Panc1 (cell line): ENCODE measurements around the gene TTLL10. TPM values are rescaled to one million over a fixed set of nuclear protein-coding genes. Genes with fewer than 3 reads are reported as not detected.

Experiments
- ATAC-seq: fragments of 200-7000 bp; cut with Tn5 transposase; 2 replicates; pipeline ENCODE4 v1.9.1; 2020; ENCODE audit warnings: mild to moderate bottlenecking, moderate library complexity
- BruUV-seq: library from RNA; stranded (reverse); fragments of 400-500 nt; replicated peaks from 2 replicates; lab custom pipeline; 2021; lab: Mats Ljungman, UMichigan
- CTCF ChIA-PET: fragments of 300-600 bp; sonication (Branson Sonifier 250); formaldehyde crosslinking; loops from one replicate; lab custom pipeline; 2022; ENCODE audit warnings: antibody characterized with exemption; lab: Charles Lee
- POLR2A ChIA-PET: fragments of 300-600 bp; sonication (Branson Sonifier 250); formaldehyde crosslinking; loops from one replicate; lab custom pipeline; 2022; ENCODE audit warnings: antibody characterized with exemption; lab: Charles Lee
- DNase-seq: peaks from one replicate; pipeline ENCODE4 v3.0.0-alpha.2; 2010; ENCODE audit warnings: low read depth, low spot score
- H3K27ac ChIP-seq: 2 replicates; pipeline ENCODE4 v1.5.1; 2011; ENCODE audit warnings: mild to moderate bottlenecking, low read length, inconsistent platforms
- H3K27me3 ChIP-seq: fragments of 200-500 bp; sonication (Bioruptor generic); 2 replicates; pipeline ENCODE4 v1.6.0; 2014; ENCODE audit warnings: low read length, inconsistent platforms; ENCODE audit not compliant: control insufficient read depth, insufficient read depth
- H3K36me3 ChIP-seq: fragments of 200-500 bp; sonication (Bioruptor generic); 2 replicates; pipeline ENCODE4 v1.5.1; 2014; ENCODE audit warnings: inconsistent platforms, mild to moderate bottlenecking, low read length, moderate library complexity; ENCODE audit not compliant: control insufficient read depth, insufficient read depth
- H3K4me1 ChIP-seq: 2 replicates; pipeline ENCODE4 v1.5.1; 2011; ENCODE audit warnings: inconsistent platforms, mild to moderate bottlenecking, low read length, moderate library complexity; ENCODE audit not compliant: control insufficient read depth, insufficient read depth
- H3K4me3 ChIP-seq, 2 experiments: 2 replicates each; pipeline ENCODE4 v1.5.1; 2011 to 2012; ENCODE audit warnings: low read depth in 2 of 2, low read length in 2 of 2, mild to moderate bottlenecking in 2 of 2, inconsistent platforms in 1 of 2, moderate library complexity in 1 of 2
- H3K9me3 ChIP-seq: fragments of 200-500 bp; sonication (Bioruptor generic); 2 replicates; pipeline ENCODE4 v1.5.1; 2014; ENCODE audit warnings: low read depth, mild to moderate bottlenecking, inconsistent platforms, low read length, moderate library complexity; ENCODE audit not compliant: control insufficient read depth, insufficient read depth
- CTCF ChIP-seq: fragments of 450-650 bp; IDR thresholded peaks from 2 replicates; pipeline ENCODE4 v1.5.1; 2017; ENCODE audit warnings: mild to moderate bottlenecking
- POLR2AphosphoS5 ChIP-seq: IDR thresholded peaks from 2 replicates; pipeline ENCODE4 v1.6.1; 2012; ENCODE audit warnings: mild to moderate bottlenecking, low read depth, low read length, moderate library complexity
- REST ChIP-seq, 2 experiments: IDR thresholded peaks; 2 replicates each; pipeline ENCODE4 v1.6.1; 2011 to 2012; ENCODE audit warnings: low read depth in 2 of 2, control low read depth in 1 of 2, low read length in 1 of 2, mild to moderate bottlenecking in 1 of 2, moderate library complexity in 1 of 2; ENCODE audit not compliant: insufficient read depth in 1 of 2
- SIN3A ChIP-seq: IDR thresholded peaks from 2 replicates; pipeline ENCODE4 v1.6.1; 2012; ENCODE audit warnings: low read depth, mild to moderate bottlenecking, low read length, moderate library complexity, borderline replicate concordance; ENCODE audit not compliant: insufficient read depth
- TCF7L2 ChIP-seq: IDR thresholded peaks from 2 replicates; pipeline ENCODE4 v1.6.1; 2011; ENCODE audit warnings: mild to moderate bottlenecking, low read depth, low read length, inconsistent platforms
- in situ Hi-C: cut with HindIII; loops from 2 replicates; pipeline ENCODE4 v1.10.0; 2016; ENCODE audit warnings: low sequenced_read_pairs, low pct_unique_long_range_greater_than_20kb
- intact Hi-C: fragments of 100-400 bp; cut with micrococcal nuclease; formaldehyde crosslinking; loops from one replicate; pipeline ENCODE4 v1.10.0; 2022; ENCODE audit not compliant: unreplicated experiment
- total RNA-seq: library from RNA; stranded (reverse); gene quantifications from one replicate; pipeline ENCODE4 v1.2.1, GENCODE V29; 2021; ENCODE audit not compliant: unreplicated experiment

The TTLL10 gene
- total RNA-seq, 1 experiment from 2014 or later, result not detected

- peaks cover 3% of the 10 kb centered on the region; the same call in 1 of the 2 replicates for H3K4me1 ChIP-seq
- H3K4me3 ChIP-seq, result no peak overlapping the region
- DNase-seq (no peak), ATAC-seq (no peak)
- in situ Hi-C loops, result no loop called here
- ChIA-PET CTCF (no interaction called here), POLR2A (no interaction called here)
- H3K36me3 ChIP-seq, result peaks cover 8% of the 10 kb centered on the region; the same call in 1 of the 2 replicates
- BruUV-seq, result no TSS peak
- intact Hi-C loops, result no loop called here
- no peak overlapping the region for H3K27ac ChIP-seq
- TF ChIP-seq REST (IDR thresholded peaks at IDR 0.05; ENCODE audit: insufficient read depth in 1 of 2, low read depth in 2 of 2, low read length in 1 of 2) (no peak), SIN3A (no peak), POLR2AphosphoS5 (no peak), TCF7L2 (no peak), CTCF (no peak)
- H3K27me3 ChIP-seq, result no peaks in the 10 kb centered on the region
- H3K9me3 ChIP-seq, result no peaks in the 10 kb centered on the region
These were observed 53.7 kb downstream of the TTLL10 start for GRCh38 chr1:1227386-1227785.

GRCh38 chr1:1228187-1228586 is 54.5 kb downstream of the TTLL10 start:
- Histone ChIP-seq H3K27me3 (no peaks in the 10 kb centered on the region), H3K9me3 (no peaks in the 10 kb centered on the region), H3K27ac (no peak overlapping the region), H3K4me1 (peaks cover 6% of the 10 kb centered on the region), H3K36me3 (peaks cover 8% of the 10 kb centered on the region; the same call in 1 of the 2 replicates), H3K4me3 (no peak overlapping the region)
- in situ Hi-C loops, result no loop called here
- DNase-seq, result no peak
- ChIA-PET CTCF (no interaction called here), POLR2A (no interaction called here)
- intact Hi-C loops, result no loop called here
- ATAC-seq, result no peak
- BruUV-seq, result no TSS peak
- no peak for TF ChIP-seq TCF7L2
- no peak for TF ChIP-seq SIN3A
- TF ChIP-seq POLR2AphosphoS5, result no peak
- no peak for TF ChIP-seq REST (IDR thresholded peaks at IDR 0.05; ENCODE audit: insufficient read depth in 1 of 2, low read depth in 2 of 2, low read length in 1 of 2)
- TF ChIP-seq CTCF, result no peak
